HTR-8/SVneo (cell line): Measurements from ENCODE around the gene B9D1.

Experiments
- DNase-seq: peaks from one replicate; pipeline ENCODE4 v3.0.0; 2011; ENCODE audit warnings: low spot score, mixed read lengths; ENCODE audit not compliant: insufficient read length
- FAIRE-seq: peaks from 2 replicates; lab custom pipeline; 2011; peaks lifted over from hg19 to GRCh38; lab: Jason Lieb, UNC

Gene B9D1

DNA sequence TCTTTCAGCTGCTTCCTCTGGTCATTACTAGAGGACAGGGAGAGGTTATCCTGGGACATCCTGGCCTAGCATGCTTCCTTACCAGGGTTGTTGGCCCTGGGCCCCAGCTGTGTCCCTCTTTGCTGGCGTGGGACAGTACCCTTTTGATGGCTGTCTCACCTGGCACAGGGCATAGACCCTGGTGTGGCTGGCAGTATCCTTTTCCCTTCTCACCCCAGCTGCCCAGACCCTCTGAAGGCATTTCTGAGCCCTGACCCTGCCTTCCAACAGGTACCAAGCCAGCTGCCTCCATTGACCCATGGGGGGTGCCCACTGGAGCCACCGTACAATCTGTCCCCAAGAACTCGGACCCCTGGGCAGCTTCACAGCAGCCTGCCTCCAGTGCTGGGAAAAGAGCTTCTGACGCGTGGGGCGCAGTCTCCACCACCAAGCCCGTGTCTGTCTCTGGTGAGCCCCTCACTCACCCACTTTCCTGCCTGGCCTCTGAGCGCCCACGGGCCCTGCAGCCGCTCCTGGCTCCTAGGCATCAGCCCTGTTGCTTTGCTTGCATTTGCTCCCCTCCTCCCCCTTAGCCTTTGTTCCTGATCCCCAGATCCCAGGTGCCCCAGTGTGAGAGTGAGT, 34.0 kb downstream of the B9D1 start:
- FAIRE-seq (peak; percentile 40), DNase-seq (no peak)

DNA sequence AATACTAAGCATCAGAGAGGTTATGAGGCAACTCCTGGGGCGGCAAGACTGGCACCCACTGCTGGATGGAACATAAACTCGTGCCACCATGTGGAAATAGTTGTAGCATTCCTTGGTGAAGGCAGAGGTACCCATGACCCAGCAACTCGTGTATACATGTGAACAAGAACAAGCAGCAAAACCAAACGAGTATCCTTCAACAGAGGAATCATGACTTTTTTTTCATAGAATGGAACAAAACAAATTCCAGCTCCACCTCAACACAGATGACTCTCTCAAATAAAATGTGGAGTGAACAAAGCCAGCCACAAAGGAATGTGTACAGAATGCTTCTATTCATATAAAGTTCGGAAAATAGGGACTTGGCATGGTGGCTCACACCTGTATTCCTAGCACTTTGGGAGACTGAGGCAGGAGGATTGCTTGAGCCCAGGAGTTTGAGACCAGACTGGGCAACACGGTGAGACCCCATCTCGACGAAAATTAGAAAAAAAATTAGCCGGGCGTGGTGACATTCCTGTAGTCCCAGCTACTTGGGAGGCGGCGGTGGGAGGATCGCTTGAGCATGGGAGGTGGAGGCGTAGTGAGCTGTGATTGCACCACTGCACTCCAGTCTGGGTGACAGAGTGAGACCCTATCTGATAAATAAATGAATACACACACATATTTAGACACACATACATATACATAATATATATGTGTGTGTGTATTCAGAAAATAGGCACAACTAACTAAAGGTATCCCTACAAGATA, 35.3 kb downstream of the B9D1 start:
- peak; percentile 89 for DNase-seq
- peak; percentile 91 for FAIRE-seq

- FAIRE-seq (no peak), DNase-seq (no peak)
Observed at GRCh38 chr17:19325542-19325941, 37.0 kb downstream of the B9D1 start.

DNA sequence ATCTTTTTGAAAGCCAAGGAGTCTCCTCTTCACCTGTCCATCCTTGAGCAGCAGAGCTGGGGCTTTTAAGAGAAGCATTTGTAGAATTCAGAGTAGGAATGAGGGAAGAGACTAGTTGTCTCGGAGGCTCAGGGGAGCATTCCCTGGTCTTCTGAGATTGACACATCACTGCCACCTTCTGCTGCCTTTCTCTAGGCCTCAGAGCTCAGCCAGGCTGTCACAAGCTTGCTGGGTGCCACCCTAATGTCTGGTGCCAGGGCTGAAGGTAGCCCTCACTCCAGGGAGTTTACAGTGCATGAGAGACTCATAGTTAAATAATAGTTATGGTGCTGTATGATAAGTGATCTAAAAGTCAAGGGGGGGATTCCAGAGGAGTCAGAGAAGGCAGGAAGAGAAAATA, 39.7 kb downstream of the B9D1 start:
- peak; percentile 42 for FAIRE-seq
- no peak for DNase-seq

- DNase-seq (no peak), FAIRE-seq (no peak)
Observed at GRCh38 chr17:19322129-19322505, 40.4 kb downstream of the B9D1 start.

DNA sequence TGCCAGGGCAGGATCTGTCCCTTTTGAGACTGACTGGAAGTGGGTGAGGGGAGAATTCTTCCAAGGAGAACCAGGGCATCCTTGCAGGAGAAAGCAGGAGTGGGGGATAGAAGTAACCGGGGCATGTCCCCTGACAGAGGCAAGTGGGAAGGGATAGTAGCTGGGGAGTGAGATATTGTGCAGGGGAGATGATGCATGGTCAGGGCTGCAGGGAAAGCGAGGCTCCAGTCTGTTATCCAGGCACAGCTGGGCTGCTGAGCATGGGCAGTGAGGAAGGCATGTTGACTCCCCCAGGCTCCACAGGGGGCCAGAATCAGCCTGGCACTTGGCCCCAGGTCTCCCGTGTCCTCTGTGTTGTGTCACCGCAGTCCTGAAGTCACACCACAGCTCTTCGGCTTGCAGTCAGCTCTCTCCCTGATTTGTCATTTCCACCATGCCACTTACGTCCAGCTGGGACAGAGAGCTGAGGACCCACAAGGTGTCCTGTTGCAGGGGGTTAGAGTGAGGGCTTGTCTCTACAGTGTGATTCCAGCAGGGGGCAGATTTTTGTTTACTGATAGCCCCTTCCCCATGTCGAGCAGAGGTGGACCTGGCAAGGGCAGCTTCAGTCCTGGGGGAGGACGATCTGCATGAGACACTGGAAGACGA, 40.9 kb downstream of the B9D1 start:
- DNase-seq (no peak), FAIRE-seq (peak; percentile 88)

DNA sequence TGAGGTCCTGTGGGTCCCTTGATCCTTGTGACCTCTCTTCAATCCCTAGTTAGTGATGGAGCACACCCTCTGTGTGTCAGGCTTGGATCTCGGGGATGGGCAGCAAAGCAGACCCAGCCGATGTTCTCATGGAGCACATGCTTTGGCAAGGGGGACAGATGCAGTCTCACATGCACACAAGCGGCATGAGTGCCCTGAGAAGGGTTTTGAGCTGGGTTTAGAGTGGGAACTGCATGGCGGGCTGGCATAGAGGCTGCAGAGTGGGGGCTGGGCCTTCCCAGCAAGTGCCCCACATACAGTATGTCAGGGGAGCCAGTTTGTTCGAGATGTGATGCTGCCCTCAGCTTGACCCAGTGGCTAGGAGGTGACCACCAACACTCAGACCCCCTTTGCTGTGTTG, 41.6 kb downstream of the B9D1 start:
- no peak for DNase-seq
- FAIRE-seq, result peak; percentile 16

- FAIRE-seq (no peak), DNase-seq (no peak)
Observed at GRCh38 chr17:19319771-19320505, 42.6 kb downstream of the B9D1 start.

DNA sequence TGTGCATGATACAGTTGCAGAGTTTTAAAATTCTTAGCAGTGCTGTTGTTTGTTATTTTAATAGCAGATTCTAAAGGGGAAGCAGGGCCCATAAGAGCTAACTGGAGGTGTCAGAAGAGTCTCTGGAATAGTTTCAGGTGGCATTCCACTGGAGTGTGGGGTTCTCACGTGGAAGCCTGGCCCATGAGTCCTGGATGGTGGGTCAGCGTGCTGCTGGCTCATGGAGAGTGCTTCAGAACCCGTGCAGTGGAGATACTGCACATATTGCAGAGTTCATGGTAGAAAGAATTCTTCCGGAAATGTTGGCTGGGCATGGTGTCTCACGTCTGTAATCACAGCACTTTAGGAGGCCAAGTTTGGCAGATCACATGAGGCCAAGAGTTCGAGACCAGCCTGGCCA, 43.9 kb downstream of the B9D1 start:
- FAIRE-seq (no peak), DNase-seq (no peak)

DNA sequence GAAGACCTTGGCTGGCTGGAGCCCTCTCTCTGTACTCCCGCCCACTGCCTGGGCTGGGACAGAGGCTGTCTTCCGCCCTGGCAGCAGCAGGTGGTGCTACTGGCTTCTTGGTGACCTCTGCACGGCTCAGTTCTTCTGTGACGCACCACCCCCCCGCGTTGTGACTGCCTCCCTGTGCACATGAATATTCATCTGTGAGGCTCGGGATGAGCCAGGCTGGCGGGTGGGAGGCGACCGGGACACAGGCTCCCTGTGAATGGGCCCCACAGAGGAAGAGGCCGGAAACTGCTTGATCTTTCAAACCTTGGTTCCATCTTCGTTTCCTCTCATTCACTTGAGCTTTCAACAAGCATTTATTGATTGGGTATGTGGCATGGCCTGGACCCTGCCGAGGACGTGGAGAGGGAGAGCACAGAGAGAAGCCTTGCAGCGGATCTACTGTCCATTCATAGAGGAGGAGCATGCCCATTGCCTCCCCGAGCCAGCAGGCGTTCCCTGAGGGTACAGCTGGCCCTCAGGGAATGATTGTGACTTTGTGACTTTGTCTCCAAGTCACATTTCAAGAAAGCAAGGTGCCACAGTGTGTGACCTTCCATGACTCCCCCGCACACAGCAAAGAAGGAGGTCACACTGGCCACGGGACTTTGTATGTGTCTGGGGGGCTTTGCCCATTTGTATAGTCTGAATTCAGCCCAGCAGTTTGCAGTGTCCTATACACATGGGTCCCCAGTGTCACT, 45.0 kb downstream of the B9D1 start:
- FAIRE-seq (peak; percentile 99), DNase-seq (peak; percentile 89)

DNA sequence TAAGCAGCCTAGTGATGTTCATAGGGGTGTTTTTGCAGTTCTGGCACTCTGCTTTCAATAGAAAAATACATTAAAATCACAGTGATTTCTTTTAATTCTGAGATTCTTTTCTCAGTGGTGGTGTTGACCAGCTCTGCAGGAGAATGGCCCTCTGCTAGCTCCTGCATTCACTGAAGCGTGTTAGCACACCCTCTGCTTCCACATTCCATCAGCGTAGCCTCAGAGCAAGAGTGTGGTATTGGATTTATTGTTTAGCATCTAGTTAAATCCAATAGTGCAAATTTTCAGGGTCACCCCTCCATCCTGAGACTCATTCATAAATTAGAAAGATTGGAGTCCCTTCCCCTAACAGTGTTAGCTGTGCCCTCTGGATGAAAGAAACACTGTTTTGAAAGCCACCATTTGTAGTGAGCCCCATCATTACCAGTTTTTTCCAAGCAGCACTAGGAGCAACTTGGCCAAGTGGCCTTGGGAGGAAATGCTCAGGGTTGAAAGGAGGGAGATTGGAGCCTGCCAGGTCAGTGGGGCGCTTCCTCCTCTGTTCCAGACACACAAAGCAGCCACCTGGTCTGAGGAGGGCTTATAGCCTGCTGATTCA, 45.7 kb downstream of the B9D1 start:
- DNase-seq (no peak), FAIRE-seq (no peak)

GRCh38 chr17:19315104-19315503, 47.4 kb downstream of the B9D1 start:
- DNase-seq, result no peak
- no peak for FAIRE-seq

DNA sequence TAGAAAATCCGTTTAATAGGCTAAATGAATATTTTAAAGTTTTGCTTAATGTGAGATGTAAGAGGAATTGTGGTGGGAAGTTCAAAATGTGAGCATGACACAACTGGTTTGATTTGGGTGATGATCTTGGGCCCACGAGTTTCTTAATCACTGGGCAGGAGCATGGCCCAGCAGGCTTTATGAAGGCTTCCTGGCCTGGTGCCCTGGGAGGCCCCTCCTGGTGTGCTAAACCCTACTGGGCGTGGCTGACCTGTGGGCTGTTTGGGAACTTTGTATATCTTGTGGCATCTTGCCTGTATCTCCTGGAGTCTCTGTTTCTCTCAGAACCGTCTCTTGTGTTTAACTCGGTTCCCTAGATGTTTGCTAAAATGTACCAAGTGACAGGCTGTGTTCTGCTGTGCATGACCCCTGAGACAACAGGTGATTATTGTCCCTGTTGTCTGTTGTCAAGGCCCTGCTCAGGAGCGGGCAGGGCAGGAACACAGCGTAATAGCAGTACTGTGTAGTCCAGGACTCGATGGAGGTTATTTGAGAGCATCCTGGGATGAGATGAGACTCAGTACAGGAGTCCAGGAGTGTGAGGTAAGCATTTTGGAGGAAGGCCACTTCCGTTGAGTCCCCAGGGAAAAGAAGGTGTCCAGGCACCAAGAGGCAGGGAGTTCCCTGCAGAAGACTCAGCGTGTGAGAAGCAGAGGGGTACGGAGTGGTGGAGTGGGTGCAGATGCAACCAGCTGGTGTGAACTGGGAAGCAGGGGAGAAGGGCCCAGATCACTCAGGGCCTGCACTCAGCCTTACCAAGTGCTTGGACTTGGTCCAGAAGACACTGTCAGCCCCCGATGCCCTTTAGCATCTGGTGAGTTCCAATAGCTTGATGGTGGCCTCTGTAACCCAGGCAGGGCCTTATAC, 48.5 kb downstream of the B9D1 start:
- DNase-seq, result no peak
- FAIRE-seq, result peak; percentile 79

- FAIRE-seq, result peak; percentile 90
- no peak for DNase-seq
Observed at GRCh38 chr17:19313066-19313745, 49.3 kb downstream of the B9D1 start.

DNA sequence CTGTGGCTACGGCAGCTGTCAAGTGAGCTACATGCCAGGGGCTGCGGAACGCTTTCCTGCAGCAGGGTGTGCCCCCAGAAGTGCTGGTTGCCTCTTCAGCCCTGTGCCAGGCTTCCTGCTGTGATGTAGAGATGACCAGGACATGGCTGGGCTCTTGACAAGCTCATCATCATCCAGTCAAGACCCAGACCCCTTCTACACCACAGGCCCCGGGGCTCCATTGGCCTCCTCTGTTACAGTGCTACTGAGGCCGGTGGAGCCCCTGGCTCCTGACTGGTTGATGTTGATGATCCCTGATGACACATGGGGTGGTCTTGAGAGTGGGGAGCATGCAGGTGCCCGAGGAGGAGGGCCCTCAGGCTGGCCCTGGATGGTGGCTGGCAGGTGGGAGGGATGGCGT, 50.1 kb downstream of the B9D1 start:
- DNase-seq, result no peak
- FAIRE-seq, result no peak

DNA sequence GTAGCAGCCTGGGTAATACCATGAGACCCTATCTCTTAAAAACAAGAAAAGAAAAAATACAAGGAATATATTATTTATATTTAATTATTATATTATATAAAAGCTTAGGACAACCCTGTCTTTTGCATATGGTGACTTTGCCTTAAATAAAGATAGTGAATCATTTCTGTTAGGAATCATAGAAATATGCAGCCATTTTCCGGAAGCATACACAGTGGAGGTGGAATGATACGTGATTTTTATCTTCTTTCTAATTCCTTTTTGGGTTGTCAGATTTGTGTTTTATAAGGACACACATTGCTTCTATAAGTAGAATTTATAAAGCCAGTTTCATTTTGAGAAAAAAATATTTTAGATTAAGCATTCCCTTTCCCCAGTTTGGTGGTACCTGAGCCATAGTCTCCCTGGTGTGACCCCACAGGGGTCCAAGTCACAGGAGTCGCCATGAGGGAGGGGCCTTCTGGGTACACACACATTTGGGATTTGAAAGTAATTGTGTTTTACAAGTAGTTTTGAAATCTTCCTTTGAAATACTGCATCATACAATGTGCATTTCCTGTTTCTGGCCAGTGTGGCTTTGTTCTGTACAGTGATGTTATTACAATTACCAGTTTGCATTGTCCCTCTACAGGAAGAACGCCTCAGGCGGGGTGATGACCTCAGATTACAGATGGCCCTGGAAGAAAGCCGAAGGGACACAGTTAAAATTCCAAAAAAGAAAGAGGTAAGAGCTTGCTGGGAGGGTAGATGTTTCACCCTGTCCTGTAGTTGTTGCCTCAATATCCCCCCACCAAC, 50.9 kb downstream of the B9D1 start:
- FAIRE-seq, result no peak
- DNase-seq, result no peak

- DNase-seq (no peak), FAIRE-seq (peak; percentile 91)
Observed at GRCh38 chr17:19311016-19311415, 51.5 kb downstream of the B9D1 start.
